ENCODE results near the gene SSTR3.
"Not testable (repeated sequence)": the region's sequence is repeated elsewhere in the genome, so short reads cannot be mapped to it uniquely, and the experiment has no call there.

Gene SSTR3

DNA sequence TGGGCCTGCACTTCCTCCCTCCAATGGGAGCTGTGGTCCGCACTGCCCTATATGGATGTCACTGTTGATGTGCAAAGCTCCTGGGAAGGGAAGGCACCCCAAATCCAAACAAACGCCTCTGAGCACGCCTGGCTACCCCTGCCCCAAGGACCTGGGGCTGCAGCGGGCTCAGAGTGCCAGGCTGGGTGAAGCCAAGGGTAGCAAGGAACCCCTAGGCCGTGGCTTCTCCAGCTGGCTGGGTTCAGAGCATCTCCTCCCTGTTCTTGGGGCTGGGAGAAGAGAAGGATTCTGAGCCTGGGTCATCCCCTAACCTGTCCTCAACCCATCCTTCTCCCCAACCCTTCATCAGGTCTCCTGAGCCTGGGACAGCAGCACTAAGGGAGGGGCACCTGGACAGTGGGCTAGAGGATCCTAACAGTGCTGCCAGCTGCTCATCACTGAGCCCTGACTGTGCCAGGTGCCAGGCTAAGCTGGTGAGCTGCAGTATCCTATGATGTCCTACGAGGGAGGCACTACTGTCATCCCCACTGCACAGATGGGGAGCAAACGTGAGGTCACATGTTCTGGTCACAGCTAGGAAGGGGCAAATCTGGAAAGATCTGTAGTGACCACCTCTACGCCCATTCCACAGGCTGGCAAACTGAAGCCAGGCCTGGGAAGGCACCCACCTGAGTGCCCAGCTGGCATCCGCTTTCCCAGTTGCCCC, 3.0 kb downstream of the SSTR3 start:
- DNase-seq: no peak

DNA sequence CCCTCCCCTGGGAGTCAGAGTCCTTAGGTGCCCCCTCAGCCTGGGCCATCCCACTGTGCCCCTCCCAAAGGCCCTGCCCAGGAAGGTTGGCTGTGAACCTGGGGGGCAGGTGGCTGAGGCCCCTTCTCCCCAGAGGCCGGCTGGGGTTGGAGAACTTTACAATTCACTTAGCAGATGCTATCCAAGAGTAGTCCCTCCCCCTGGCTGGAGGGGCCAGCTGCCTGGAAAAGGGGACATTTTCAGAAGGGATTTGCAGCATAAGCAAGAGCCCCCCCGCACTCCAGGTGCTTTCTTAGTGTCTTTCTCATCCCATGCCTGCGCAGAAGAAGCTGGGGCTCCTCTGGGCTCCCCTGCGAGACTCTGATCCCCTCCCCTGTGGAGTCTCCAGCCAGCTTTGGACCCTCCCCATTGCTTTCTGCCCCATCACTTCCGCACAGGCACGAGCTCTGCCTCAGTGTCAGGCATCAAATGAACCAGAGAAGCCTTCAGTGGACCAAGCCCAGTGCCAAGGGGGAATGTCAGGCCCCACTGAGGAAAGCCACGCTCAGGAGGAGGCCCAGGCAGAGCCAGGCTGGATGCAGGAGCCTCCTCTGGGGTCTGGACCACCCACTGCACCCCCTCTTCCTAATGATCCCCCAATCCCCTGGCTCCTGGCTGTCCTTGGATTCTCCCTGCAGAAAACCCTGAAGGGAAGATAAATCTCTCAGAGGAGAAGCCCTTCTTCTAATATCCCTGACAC, 3.7 kb downstream of the SSTR3 start:
- no peak for DNase-seq

DNA sequence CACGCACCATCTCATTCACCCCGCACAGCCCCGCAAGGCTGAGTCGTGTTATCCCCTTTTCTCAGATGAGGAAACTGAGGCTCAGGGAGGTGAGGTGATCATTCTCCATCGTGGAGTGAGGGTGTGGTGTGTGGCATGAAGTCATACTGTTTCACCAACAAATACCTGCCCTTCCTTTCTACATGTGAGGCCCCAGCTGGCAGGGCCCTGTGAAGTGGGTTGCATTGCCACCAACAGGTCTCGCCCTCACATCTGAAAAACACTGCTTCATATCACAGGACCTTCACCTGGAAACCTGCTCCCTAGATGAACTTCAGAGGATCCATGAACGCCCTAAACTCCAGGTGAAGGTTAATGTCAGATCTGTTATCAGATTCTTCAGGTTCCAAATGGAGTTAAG, 4.3 kb downstream of the SSTR3 start:
- DNase-seq: no peak

DNA sequence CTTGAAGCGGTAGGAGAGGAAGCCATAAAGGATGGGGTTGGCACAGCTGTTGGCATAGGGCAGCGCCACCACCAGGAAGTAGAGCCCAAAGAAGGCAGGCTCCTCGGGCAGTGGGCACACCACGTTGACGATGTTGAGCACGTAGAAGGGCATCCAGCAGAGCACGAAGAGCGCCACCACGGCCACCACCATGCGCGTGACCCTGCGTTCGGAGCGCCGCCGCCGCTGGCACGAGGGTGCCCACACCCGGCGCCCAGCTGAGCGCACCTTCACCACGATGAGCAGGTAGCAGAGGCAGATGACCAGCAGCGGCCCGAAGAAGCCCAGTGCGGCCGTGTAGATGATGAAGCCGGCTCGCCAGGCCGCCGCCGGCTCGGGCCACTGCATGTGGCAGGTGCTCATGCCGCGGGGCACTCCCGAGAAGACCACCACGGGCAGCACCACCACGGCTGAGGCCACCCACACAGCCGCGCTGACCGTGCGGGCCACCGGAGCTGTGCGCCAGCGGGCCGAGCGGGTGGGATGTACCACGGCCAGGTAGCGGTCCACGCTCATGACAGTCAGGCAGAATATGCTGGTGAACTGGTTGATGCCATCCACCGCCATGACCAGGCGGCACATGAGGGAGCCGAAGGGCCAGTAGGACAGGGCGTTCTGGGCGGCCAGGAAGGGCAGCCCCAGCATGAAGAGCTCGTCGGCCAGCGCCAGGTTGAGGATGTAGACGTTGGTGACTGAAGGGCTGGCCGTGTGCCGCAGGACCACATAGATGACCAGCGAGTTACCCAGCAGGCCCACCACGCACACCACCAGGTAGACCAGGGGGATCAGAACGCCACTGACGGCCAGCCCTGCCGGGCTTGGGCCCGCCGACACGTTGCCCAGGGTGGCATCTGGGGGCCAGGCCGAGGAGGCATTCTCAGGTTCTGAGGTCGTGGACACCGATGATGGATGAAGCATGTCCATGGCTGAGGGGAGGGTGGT, 5.1 kb downstream of the SSTR3 start:
- DNase-seq: no peak

DNA sequence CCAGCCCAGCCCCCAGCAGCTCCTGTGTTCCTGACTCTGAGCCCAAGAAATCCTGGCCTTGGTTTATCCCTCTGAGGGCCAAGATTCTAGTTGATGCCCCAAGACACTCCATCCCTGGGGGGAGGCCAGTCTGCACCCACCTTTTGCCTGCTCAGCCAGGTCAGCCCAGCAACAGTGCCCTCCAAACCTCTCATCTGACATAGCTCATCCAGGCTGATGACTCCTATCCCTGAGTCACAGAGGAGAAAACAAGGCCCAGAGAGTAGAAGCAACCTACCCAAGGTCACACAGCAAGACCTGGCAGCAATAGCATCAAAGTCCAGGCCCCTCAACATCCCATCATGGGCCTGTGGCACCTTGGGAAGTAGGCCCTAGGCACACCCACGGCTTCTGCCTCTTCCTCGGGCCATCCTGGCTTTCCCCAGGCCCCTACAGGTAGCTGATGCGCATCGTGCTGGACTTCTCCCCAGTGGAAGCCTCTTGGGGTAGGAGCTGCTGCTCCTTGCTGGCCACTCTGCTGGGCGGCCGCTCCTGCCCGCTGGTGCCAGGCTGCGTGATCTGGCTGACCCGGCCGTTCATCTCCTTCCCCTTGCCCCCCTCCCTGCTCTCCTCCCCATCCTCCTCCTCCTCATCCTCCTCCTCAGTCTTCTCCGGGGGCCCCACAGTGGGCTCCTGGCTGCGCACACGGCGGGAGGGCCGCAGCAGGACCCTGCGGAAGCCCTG, 6.0 kb downstream of the SSTR3 start:
- no peak for DNase-seq

DNA sequence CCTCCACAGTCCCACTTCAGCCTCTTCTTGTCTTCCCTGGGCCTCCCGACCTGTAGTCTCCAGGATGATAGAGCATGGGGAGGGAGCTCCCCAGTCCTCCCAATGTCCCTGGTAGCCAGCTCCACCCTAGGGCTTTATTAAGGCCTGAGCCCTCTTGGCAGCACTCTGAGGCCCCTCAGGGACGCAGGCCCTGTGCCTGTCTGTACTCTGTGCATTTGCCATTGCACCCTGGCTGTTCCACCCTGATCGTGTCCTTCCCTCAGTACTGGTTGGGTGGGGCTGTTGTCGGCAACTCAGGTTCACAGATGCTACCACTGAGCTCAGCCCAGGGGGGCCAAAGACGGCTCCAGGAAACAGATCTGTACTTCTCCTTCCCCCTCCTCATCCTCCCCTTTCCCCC, 7.2 kb downstream of the SSTR3 start:
- no peak for DNase-seq

DNA sequence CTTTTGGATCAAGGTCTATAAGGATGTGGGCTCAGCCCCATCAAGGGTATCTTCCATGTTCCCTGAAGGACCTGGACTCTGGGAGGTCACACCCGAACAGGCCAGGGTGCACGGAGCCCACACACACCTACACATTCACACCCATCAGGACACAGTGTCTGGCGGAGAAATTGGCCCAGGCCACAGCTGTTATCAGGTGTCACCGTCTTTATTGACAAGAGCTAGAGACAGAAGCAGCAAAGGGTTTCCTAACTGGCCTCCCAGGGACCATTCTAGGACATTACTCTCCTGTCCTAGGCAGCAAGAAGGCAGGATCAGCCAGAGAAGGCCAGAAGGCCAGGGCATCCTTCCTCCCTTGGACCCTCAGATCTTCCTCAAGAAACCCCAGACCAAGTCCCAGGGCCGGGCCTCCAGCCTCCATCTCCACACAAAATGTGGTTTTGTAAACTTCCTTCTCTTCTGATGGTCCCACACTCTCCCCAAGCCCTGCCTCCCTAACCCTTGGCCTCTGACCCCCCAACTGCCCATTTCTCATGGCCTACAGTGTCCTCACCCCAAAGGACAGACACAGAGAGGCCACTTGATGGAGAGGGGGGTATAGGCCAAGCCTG, 8.1 kb downstream of the SSTR3 start:
- DNase-seq: no peak

DNA sequence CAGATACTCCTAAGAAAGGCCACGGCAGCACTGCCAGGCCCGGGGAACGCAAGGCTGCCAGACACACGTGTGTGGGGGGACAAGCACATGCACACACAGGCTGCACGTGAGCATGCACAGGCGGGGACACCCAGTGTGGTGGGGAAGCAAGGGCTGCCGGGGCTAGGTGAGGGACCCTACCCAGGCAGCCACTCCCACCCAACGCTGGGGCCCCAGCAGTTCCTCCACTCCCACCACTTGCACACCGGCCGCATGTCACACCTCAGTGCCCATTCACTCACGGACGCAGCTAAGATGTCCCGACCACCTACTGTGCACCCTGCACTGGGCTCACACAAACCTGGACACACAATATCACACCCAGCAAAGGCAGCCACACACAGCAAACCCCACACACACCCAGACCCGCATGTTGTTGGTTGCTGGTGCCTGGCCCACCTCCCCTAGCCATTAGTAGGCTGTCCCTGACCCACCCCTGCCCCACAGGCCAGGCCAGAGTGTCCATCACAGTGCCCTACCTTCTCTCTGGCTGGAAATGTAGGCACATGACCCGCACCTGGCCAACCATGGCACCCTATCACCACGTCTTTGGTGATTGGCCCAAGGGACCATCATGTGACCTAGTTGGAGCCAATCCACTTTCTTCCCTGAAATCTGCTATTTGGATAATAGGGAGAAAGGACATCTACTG, 8.8 kb downstream of the SSTR3 start:
- DNase-seq: no peak

DNA sequence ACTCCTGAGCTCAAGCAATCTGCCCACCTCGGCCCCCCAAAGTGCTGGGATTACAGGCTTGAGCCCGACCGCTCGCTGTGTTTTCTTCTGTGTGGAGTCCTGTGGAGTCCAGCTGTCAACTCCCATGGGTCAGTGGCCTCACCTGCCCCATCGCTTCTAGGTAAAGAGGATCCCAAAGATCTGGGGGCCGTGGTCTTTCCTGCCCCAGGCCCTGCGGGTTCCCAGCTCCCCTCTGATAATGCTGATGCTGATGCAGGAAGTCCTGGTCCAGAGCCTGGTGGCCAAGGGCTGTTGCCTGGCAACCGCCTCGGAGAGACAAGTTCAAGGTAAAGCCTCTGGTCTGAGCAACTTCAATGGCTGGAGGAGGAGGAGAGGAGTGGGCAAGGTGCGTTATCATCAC, 9.6 kb downstream of the SSTR3 start:
- no peak for DNase-seq

DNA sequence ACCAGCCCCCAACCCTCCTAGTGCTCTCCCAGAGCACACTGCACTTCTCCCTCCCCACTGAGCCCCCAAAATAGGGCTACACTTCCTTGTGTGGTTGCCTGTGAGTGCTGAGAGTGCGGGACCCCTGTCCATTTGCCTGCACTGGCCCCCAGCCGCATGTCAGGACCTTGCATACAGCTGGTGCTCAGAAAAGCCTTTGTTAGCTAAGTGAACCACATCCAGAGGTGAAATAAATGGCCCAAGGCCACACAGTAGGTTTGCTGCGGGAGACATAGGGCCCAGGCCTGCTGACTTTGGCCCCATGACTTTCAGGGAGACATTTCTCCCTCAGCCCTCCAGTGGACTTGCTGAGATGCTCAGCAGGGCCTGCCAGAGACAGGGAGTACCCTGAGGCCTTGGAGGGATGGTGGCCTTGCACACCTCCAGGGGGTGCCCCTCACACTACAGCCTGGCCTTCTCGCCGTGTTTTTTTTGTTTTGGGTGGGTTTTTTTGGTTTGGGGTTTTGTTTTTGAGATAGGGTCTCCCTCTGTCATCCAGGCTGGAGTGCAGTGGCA, 10.2 kb downstream of the SSTR3 start:
- DNase-seq: no peak

DNA sequence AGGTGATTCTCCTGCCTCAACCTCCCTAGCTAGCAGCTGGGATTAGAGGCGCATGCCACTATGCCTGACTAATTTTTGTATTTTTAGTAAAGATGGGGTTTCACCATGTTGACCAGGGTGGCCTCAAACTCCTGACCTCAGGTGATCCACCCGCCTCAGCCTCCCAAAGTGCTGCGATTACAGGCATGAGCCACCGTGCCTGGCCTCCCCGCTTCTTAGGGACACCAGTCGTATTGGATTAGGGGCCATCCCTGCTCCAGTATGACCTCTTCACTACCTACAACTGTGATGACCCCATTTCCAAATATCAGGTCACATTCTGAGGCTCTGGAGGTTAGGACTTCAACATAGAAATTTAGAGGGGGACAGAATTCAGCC, 10.8 kb downstream of the SSTR3 start:
- DNase-seq: not testable (repeated sequence)

DNA sequence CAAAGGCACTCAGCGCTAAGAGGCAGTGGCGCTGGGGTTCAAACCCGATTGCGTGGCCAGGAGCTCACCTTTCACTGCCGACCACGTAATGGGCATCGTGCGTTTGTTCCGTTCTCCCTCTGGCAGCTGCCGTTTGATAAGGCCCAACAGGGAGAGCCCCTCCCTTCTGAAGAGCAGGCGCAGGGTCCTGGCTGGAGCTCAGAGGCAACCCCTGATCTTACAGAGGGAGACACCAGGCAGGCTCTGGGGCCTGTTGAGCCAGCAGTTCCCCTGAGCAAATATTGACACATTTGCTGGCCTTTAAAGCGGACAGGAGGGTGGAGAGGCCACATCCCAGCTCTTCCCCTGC, 12.5 kb downstream of the SSTR3 start:
- DNase-seq: no peak

DNA sequence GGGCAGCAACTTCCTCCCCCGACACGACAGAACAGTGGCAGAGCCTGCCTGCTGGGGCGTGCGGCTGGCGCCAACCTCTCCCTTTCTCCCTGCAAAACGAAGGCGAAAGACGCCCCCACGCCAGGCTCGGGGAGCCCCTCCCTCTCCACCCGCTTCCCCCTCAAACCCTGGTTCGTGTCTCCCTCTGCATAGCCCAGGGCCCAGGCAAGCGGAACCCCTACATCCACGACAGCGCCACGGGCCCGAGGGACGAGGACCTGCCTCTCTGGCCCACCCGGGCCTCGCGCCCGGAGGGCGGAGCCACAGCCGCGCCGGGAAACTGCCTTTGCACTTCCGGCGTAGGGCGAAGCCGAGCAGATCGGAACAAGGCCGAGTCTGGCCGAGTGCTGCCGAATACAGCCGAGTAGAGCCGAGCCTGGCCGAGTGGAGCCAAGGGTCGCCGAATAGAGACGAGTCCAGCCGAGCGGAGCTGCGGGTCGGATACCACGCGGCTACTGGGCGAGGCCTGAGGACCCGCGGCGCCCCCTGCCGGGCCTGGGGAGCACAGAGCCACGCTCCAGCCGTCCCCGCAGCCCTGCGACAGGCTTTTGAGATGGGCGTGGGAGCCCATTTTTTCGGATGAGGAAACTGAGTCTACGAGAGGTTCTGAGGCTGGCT, 13.0 kb downstream of the SSTR3 start:
- peak; percentile 98 to 99 for DNase-seq

DNA sequence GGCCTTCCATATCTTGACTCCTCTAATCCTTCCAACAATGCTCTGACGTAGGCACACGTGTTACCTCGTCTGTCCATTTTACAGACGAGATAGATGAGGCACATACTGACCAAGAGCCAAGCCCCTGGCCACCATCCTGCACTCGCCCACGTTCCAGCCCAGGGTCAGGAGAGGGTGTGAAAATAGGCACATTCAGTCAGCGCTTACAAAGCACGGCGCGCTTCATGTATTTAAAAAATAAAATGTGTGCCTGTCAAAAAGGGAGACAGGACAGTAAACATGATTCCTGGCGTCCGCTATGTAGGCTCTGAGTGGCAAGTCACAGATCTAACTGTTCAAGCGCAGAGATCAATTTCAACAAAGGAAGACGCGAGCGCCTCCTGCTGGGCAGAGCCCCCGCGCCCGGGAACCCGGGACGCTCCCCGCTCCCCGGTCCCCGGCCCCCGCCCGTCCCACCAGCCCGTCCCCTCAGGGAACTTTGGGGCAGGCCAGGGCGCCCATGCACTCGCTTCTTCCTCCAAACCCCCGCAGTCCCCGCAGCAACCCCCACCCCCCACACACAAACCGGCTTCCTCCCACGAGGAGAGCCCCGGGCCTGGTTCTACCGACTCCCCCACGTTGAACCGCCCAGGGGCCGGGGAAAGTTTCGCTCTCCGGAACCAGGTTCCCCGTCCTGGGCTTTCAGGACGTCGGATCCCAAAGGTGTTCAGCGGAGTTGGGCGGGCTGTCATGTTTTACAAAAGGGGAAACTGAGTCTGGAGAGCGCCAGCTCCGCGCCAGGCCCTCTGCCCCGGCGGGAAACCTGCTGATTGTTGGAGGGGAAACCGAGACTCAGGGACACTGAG, 13.8 kb downstream of the SSTR3 start:
- peak; percentile 87 to 94 for DNase-seq

DNA sequence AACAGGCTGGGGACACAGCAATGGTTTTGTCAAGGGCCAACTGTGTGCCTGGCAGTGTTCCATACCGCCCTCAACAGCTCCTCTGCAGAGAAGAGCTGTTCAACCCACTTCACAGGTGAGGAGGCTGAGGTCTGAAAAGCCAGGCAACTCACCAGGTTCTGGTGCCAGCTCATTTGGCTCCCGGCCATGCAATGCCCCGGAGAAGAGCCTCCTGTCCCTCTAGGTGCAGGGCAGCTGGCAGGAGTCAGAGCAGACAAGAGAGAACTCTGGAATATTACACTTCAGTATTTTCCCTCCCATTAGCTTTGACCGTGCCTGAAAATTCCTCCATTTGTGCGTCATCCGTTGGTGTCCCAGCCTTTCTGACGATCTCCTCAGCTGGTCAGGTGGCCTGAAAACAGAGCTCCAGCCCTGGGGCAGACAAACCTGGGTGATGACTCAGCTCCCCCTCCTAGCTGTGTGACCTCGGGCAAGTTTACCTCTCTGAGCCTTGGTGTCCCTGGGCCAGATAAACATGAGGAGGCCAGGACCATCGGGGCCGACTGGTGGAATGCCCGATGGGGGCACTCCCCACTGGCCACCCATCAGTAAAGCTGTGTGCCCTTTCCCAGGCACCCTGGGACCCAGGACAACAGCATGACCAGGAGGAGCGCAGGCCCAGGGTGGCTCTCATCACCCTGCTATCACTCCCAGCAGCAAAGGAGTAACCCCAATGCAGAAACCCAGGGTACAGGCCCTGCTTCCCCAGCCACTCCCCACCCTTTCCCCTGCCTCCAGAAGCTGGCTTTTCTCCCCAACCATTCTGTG, 14.6 kb downstream of the SSTR3 start:
- DNase-seq: no peak

DNA sequence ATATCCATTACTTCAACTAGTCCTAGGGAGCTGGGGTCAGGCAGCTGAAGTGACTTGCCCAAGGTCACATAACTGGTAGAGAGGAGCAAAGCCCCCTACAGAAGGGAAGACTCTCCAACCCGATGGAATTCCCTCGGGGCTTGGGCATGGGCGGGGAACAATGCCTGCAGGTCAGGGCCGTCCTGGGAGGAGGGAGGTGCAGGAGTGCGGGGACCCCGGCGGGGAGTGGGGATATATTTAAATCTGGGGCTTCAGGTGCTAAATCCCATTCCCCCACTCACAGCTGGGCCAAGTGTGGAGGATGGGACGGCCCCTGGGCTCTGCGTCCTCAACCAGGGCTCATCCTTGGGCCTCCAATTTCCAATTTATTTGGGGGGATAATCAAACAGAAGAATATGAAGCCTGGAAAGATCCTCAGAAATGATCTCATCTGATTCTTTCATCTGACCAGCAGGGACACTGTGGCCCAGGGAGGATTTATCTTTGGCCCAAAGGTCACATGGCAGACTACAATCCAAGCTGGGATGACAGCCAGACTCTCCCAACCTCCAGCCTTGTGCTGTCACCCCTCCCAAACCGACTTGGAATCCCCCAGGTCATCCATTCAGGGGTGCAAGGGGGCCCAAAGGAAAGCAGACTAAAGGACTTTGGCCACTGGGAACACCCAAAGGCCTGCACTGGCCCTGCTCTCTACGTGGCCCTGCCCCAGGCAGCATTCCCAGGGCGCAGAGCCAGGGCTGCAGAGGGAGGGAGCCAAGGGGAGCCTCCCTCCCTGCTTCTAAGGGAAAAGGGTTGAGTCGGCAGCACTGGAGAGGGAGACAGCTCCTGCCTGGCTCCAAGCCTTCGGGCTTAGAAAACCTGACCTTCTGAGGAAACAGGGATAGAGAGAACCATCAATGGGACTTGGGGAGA, 15.5 kb downstream of the SSTR3 start:
- DNase-seq: no peak

DNA sequence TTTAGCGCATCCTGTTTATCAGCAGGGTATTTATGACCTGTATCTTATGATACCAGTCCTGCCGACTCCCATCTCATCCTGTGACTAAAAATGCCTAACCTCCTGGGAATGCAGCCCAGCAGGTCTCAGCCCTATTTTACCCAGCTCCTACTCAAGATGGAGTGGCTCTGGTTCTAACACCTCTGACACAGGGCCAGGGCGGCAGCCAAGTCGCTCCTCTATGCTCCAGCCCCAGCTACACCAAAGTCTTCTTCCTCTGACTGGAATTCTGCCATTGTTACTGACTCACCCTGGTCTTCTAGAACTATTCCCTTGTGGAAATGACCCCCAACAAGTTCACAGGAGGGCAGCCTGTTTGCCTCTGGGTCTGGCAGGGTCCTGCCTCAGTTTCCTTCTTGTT, 16.4 kb downstream of the SSTR3 start:
- no peak for DNase-seq

DNA sequence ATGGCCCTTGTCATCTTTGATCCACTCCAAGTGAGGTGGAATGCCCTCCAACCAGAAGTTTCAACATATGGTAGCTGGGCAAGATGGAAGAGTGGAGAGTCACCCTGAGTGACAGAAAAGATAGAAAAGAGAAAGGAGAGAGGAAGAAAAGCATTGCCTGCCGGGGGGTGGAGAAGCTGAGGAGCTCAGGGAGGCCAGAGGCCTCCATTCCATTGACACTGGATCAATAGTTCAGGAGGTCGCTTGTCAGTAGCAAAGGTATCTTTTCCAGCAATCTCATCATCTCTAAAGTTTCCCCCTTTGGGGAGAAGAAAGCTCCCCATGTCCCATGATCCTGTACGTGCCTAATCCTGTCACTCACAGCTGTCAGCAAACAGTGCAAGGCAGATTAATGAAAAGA, 17.5 kb downstream of the SSTR3 start:
- no peak for DNase-seq
